HepG2 (cell line): ENCODE measurements around the gene PHF2. TPM values are rescaled to one million over a fixed set of nuclear protein-coding genes. Genes with fewer than 3 reads are reported as not detected.

ENCODE experiments used
- ATAC-seq: fragments of 200-7000 bp; cut with Tn5 transposase; 3 replicates; pipeline ENCODE4 v1.9.1; 2020; ENCODE audit warnings: mild to moderate bottlenecking, moderate library complexity
- BruUV-seq: library from RNA; stranded (reverse); fragments of 400-500 nt; replicated peaks from 2 replicates; lab custom pipeline; 2021; lab: Mats Ljungman, UMichigan
- CTCF ChIA-PET: fragments of 300-600 bp; formaldehyde crosslinking; extraction: SDS; loops from one replicate; lab custom pipeline; 2021; ENCODE audit warnings: low total read pairs, inconsistent platforms, low intra/inter-chr PET ratio; lab: Yijun Ruan, JAX
- POLR2A ChIA-PET: fragments of 350-600 bp; sonication (Branson Sonifier 250); formaldehyde crosslinking; loops from one replicate; lab custom pipeline; 2020; ENCODE audit warnings: antibody characterized with exemption, inconsistent platforms; lab: Yijun Ruan, JAX
- DNase-seq: peaks from one replicate; pipeline ENCODE4 v3.0.0-alpha.2; 2015; ENCODE audit warnings: low spot score
- FAIRE-seq: peaks from 3 replicates; lab custom pipeline; 2011; peaks lifted over from hg19 to GRCh38; lab: Jason Lieb, UNC
- H2AFZ ChIP-seq: one replicate; pipeline ENCODE4 v1.6.1; 2011; ENCODE audit warnings: low read length, inconsistent platforms
- H3K27ac ChIP-seq: fragments of 300-600 bp; 3 replicates; pipeline ENCODE4 v1.8.0; 2011; ENCODE audit warnings: mixed run types, mild to moderate bottlenecking, mixed read lengths, low read length, inconsistent platforms; ENCODE audit not compliant: insufficient read depth; ENCODE audit errors: extremely low read length
- H3K27me3 ChIP-seq, 2 experiments: fragments of 200-600 bp in 1 of 2; 2 replicates in 1 of 2; 3 replicates in 1 of 2; pipeline versions ENCODE4 v1.6.0 to v1.8.0; 2011; ENCODE audit warnings: low read length in 2 of 2, mild to moderate bottlenecking in 2 of 2, moderate library complexity in 2 of 2, inconsistent platforms in 1 of 2; ENCODE audit not compliant: insufficient read depth in 2 of 2, control insufficient read depth in 1 of 2
- H3K36me3 ChIP-seq, 2 experiments: fragments of 200-600 bp in 1 of 2; replicated peaks in 1 of 2; 2 replicates in 1 of 2; 3 replicates in 1 of 2; pipeline versions ENCODE4 v1.5.1 to v1.8.0; 2011; ENCODE audit warnings: low read length in 2 of 2, inconsistent platforms in 1 of 2; ENCODE audit not compliant: insufficient read depth in 2 of 2, control insufficient read depth in 1 of 2
- H3K4me1 ChIP-seq: 2 replicates; pipeline ENCODE4 v1.5.1; 2012; ENCODE audit warnings: low read length, inconsistent platforms; ENCODE audit not compliant: insufficient read depth
- H3K4me2 ChIP-seq: 2 replicates; pipeline ENCODE4 v1.6.0; 2011; ENCODE audit warnings: low read depth, low read length, inconsistent platforms
- H3K4me3 ChIP-seq, 3 experiments: fragments of 200-600 bp in 1 of 3; sonication (generic), shearing (Covaris generic) in 1 of 3; replicated peaks in 1 of 3; 2 replicates each; pipeline ENCODE4 v1.5.1; 2011 to 2016; ENCODE audit warnings: low read length in 3 of 3, inconsistent platforms in 2 of 3, low read depth in 2 of 3, mild to moderate bottlenecking in 2 of 3, control low read depth in 1 of 3, mixed read lengths in 1 of 3; ENCODE audit not compliant: insufficient read depth in 1 of 3
- H3K79me2 ChIP-seq: one replicate; pipeline ENCODE4 v1.6.1; 2011; ENCODE audit warnings: low read length, inconsistent platforms; ENCODE audit not compliant: insufficient read depth
- H3K9ac ChIP-seq: 2 replicates; pipeline ENCODE4 v1.6.0; 2011; ENCODE audit warnings: mild to moderate bottlenecking, low read depth, low read length, inconsistent platforms; ENCODE audit not compliant: insufficient read depth
- H3K9me3 ChIP-seq: 2 replicates; pipeline ENCODE4 v1.5.1; 2012; ENCODE audit warnings: mild to moderate bottlenecking, low read length
- H4K20me1 ChIP-seq: 2 replicates; pipeline ENCODE4 v1.6.0; 2011; ENCODE audit warnings: inconsistent platforms, mild to moderate bottlenecking, low read length, moderate library complexity; ENCODE audit not compliant: insufficient read depth
- ARID2 ChIP-seq: sonication (generic); formaldehyde crosslinking; IDR thresholded peaks from 2 replicates; pipeline ENCODE4 v1.8.1; 2022; ENCODE audit warnings: mild to moderate bottlenecking, missing genetic modification reagents, borderline replicate concordance
- BHLHE40 ChIP-seq: IDR thresholded peaks from 2 replicates; pipeline ENCODE4 v1.6.1; 2011; ENCODE audit warnings: low read length, improper control_type of control experiment
- ETV5 ChIP-seq: IDR thresholded peaks from 2 replicates; pipeline ENCODE4 v1.6.1; 2018; ENCODE audit warnings: missing biosample characterization, missing genetic modification reagents, inconsistent platforms, borderline replicate concordance
- GABPA ChIP-seq, 2 experiments: IDR thresholded peaks; 2 replicates each; pipeline ENCODE4 v1.6.1; 2011 to 2016; ENCODE audit warnings: low read depth in 2 of 2, low read length in 1 of 2, missing biosample characterization in 1 of 2, missing genetic modification characterization in 1 of 2
- GPN1 ChIP-seq: sonication (generic); formaldehyde crosslinking; IDR thresholded peaks from 2 replicates; pipeline ENCODE4 v1.5.1; 2020; ENCODE audit warnings: missing genetic modification reagents, borderline replicate concordance
- HHEX ChIP-seq: IDR thresholded peaks from 2 replicates; pipeline ENCODE4 v1.6.1; 2016; ENCODE audit warnings: control low read depth
- IKZF4 ChIP-seq: sonication (generic); formaldehyde crosslinking; IDR thresholded peaks from 2 replicates; pipeline ENCODE4 v1.5.1; 2020; ENCODE audit warnings: borderline replicate concordance, mild to moderate bottlenecking, low read depth, missing genetic modification reagents; ENCODE audit errors: not compliant biosample characterization
- NCOA1 ChIP-seq: sonication (generic); formaldehyde crosslinking; IDR thresholded peaks from 2 replicates; pipeline ENCODE4 v1.9.0; 2021; ENCODE audit warnings: missing genetic modification reagents
- SIN3B ChIP-seq: fragments of 150-350 bp; IDR thresholded peaks from 2 replicates; pipeline ENCODE4 v1.6.1; 2014; ENCODE audit warnings: low read length
- ZBTB7B ChIP-seq: sonication (generic); formaldehyde crosslinking; IDR thresholded peaks from 2 replicates; pipeline ENCODE4 v1.4.0; 2020; ENCODE audit warnings: missing genetic modification reagents
- ZFP82 ChIP-seq: sonication (generic); formaldehyde crosslinking; IDR thresholded peaks from 2 replicates; pipeline ENCODE4 v1.5.1; 2020; ENCODE audit warnings: mild to moderate bottlenecking, missing genetic modification reagents, borderline replicate concordance
- ZFYVE20 ChIP-seq: sonication (generic); formaldehyde crosslinking; IDR thresholded peaks from 2 replicates; pipeline ENCODE4 v1.8.0; 2023; ENCODE audit warnings: low read depth, mild to moderate bottlenecking, moderate library complexity, missing genetic modification reagents, borderline replicate concordance
- ZNF207 ChIP-seq: fragments of 450-650 bp; IDR thresholded peaks from 2 replicates; pipeline ENCODE4 v1.6.1; 2016; ENCODE audit warnings: antibody characterized with exemption, borderline replicate concordance
- ZNF331 ChIP-seq: sonication (generic); formaldehyde crosslinking; IDR thresholded peaks from 2 replicates; pipeline ENCODE4 v1.4.0; 2020; ENCODE audit warnings: missing genetic modification reagents
- ZNF563 ChIP-seq: sonication (generic); formaldehyde crosslinking; IDR thresholded peaks from 2 replicates; pipeline ENCODE4 v1.8.0; 2022; ENCODE audit warnings: mild to moderate bottlenecking, moderate library complexity, missing genetic modification reagents
- ZSCAN25 ChIP-seq: sonication (generic); formaldehyde crosslinking; IDR thresholded peaks from 2 replicates; pipeline ENCODE4 v1.8.0; 2022; ENCODE audit warnings: mild to moderate bottlenecking, missing genetic modification reagents
- WGBS: methylation state at CpG from one replicate; pipeline ENCODE4 v1.1.6; 2017; ENCODE audit warnings: low lambda C conversion rate; 5-methylcytosine and 5-hydroxymethylcytosine counted together
- in situ Hi-C: cut with HindIII; loops from 2 replicates; pipeline ENCODE4 v1.10.0; 2017; ENCODE audit warnings: low pct_unique_long_range_greater_than_20kb; ENCODE audit not compliant: extremely low pct_ligation_motif_present
- intact Hi-C: fragments of 100-400 bp; cut with micrococcal nuclease; formaldehyde crosslinking; loops from one replicate; pipeline ENCODE4 v1.10.0; 2022; ENCODE audit not compliant: unreplicated experiment
- polyA plus RNA-seq, 8 experiments: library from polyadenylated mRNA; depleted of rRNA in 3 of 8; stranded (reverse) in 7 of 8; unstranded in 1 of 8; fragments of >200 nt; fragmentation: Illumina TruSeq in 4 of 8; extraction: Trizol in 4 of 8; gene quantifications; 2 replicates each; pipeline versions ENCODE4 v1.2.1 to v1.2.3, GENCODE V29; 2011 to 2016; ENCODE audit warnings: low read depth in 4 of 8, missing spikeins in 1 of 8, mixed read lengths in 1 of 8; ENCODE audit not compliant: insufficient read depth in 1 of 8
- total RNA-seq, 5 experiments: library from RNA; depleted of rRNA; stranded (reverse); fragments of >200 nt; fragmentation: Illumina TruSeq; extraction: Trizol; gene quantifications; 2 replicates each; pipeline ENCODE4 v1.2.3, GENCODE V29; 2016; ENCODE audit warnings: low read depth in 1 of 5
- TF ChIP-seq, protein P1 (sequence below): sonication (generic); formaldehyde crosslinking; IDR thresholded peaks from 2 replicates; pipeline ENCODE4 v1.8.1; 2022; ENCODE audit warnings: low read depth, mild to moderate bottlenecking, missing genetic modification reagents
- TF ChIP-seq, protein P2 (sequence below): sonication (generic); formaldehyde crosslinking; IDR thresholded peaks from 2 replicates; pipeline ENCODE4 v1.8.0; 2022; ENCODE audit warnings: missing genetic modification reagents, mild to moderate bottlenecking, inconsistent platforms, borderline replicate concordance
- TF ChIP-seq, protein P3 (sequence below): IDR thresholded peaks from 2 replicates; pipeline ENCODE4 v1.6.1; 2016; ENCODE audit warnings: control low read depth

Gene PHF2
- total and polyA plus RNA-seq, 2 of the 13 experiments (the other 11 are each of a cell fraction or from before 2014, with no cell fraction given): 6.6 to 9.1 TPM

DNA sequence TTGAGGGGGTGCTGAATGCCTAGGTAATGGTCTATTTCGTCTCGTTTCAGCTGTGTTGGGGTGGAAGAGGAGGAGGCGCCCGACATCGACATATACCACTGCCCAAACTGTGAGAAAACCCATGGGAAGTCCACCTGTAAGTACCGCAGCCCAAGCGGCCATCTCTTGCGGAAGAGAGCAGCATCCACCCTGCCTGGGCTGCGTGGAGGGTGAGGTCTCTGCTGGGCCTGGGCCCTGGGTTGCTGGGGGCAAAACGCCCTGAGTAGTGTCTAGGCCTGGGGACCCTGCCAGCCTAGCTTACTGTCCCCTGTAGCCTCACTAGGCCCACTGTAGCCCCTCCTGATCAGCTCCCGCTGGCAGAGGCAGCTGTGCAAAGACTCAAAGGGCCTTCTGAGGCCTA lies 53.5 kb downstream of the PHF2 start:
- ATAC-seq (no peak), FAIRE-seq (no peak), DNase-seq (no peak)
- in situ Hi-C loops: no loop called here
- Histone ChIP-seq H3K4me3 (no peak overlapping the region), H3K9ac (no peak overlapping the region), H3K4me2 (no peak overlapping the region), H3K9me3 (peaks cover 8% of the 10 kb centered on the region; the same call in 1 of the 2 replicates), H4K20me1 (no peaks in the 10 kb centered on the region), H3K36me3 (peaks cover 2 to 16% of the 10 kb centered on the region in 2 experiments; a peak in 3 of 5 replicates), H3K27ac (no peak overlapping the region), H3K4me1 (no peaks in the 10 kb centered on the region), H2AFZ (no peak overlapping the region), H3K27me3 (no peaks in the 10 kb centered on the region), H3K79me2 (no peaks in the 10 kb centered on the region)
- ChIA-PET POLR2A (no interaction called here), CTCF (no interaction called here)
- intact Hi-C loops: no loop called here
- TF ChIP-seq, protein P1, sequence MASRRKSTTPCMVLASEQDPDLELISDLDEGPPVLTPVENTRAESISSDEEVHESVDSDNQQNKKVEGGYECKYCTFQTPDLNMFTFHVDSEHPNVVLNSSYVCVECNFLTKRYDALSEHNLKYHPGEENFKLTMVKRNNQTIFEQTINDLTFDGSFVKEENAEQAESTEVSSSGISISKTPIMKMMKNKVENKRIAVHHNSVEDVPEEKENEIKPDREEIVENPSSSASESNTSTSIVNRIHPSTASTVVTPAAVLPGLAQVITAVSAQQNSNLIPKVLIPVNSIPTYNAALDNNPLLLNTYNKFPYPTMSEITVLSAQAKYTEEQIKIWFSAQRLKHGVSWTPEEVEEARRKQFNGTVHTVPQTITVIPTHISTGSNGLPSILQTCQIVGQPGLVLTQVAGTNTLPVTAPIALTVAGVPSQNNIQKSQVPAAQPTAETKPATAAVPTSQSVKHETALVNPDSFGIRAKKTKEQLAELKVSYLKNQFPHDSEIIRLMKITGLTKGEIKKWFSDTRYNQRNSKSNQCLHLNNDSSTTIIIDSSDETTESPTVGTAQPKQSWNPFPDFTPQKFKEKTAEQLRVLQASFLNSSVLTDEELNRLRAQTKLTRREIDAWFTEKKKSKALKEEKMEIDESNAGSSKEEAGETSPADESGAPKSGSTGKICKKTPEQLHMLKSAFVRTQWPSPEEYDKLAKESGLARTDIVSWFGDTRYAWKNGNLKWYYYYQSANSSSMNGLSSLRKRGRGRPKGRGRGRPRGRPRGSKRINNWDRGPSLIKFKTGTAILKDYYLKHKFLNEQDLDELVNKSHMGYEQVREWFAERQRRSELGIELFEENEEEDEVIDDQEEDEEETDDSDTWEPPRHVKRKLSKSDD (CRISPR knock-in tag): no peak
- TF ChIP-seq ZSCAN25: no peak
- no peak for TF ChIP-seq ZNF563
- TF ChIP-seq ZBTB7B (CRISPR knock-in tag): no peak
- TF ChIP-seq, protein P2, sequence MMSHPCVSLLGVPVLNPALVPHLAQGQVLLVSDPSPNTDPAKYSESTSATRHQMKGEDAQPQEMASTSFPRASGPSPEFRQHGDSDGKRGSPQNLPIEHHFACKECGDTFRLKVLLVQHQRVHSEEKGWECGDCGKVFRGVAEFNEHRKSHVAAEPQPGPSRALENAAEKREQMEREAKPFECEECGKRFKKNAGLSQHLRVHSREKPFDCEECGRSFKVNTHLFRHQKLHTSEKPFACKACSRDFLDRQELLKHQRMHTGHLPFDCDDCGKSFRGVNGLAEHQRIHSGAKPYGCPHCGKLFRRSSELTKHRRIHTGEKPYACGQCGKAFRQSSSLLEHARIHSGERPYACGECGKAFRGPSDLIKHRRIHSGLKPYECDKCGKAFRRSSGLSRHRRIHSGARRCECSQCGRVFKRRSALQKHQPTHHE (CRISPR knock-in tag): no peak
- TF ChIP-seq NCOA1 (CRISPR knock-in tag): no peak
- TF ChIP-seq, protein P3, sequence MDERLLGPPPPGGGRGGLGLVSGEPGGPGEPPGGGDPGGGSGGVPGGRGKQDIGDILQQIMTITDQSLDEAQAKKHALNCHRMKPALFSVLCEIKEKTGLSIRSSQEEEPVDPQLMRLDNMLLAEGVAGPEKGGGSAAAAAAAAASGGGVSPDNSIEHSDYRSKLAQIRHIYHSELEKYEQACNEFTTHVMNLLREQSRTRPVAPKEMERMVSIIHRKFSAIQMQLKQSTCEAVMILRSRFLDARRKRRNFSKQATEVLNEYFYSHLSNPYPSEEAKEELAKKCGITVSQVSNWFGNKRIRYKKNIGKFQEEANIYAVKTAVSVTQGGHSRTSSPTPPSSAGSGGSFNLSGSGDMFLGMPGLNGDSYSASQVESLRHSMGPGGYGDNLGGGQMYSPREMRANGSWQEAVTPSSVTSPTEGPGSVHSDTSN (CRISPR knock-in tag): no peak
- TF ChIP-seq IKZF4 (CRISPR knock-in tag): no peak
- TF ChIP-seq ETV5 (CRISPR knock-in tag): no peak
- TF ChIP-seq SIN3B: no peak
- no peak for TF ChIP-seq BHLHE40
- no peak for TF ChIP-seq GABPA (IDR thresholded peaks at IDR 0.05; ENCODE audit: low read depth, low read length)
- no peak for TF ChIP-seq GABPA (CRISPR knock-in tag; IDR thresholded peaks at IDR 0.05; ENCODE audit: low read depth)
- TF ChIP-seq ZNF331 (CRISPR knock-in tag): no peak
- TF ChIP-seq HHEX (CRISPR knock-in tag): no peak
- TF ChIP-seq ZNF207: no peak
- TF ChIP-seq ARID2: no peak
- TF ChIP-seq GPN1: no peak
- no peak for TF ChIP-seq ZFP82 (CRISPR knock-in tag)
- TF ChIP-seq ZFYVE20 (CRISPR knock-in tag): no peak
- BruUV-seq: no TSS peak
- no CpG with 5 or more reads among the region's 11 CpGs for WGBS
